DOHH2 (cell line): ENCODE measurements around the gene GOLGA6L10.
"Not testable (repeated sequence)": the region's sequence is repeated elsewhere in the genome, so short reads cannot be mapped to it uniquely, and the experiment has no call there.

ENCODE experiments used
- EZH2phosphoT487 ChIP-seq: fragments of 200-600 bp; sonication (generic); IDR thresholded peaks from 2 replicates; pipeline ENCODE4 v1.6.1; 2017; ENCODE audit warnings: borderline replicate concordance, mild to moderate bottlenecking, antibody characterized with exemption, low read length, moderate library complexity, mixed read lengths
- TF ChIP-seq, protein P1 (sequence below): fragments of 200-600 bp; sonication (generic); IDR thresholded peaks from one replicate; pipeline ENCODE4 v1.5.1; 2014; ENCODE audit warnings: antibody characterized with exemption, mild to moderate bottlenecking, low read depth, low read length; ENCODE audit not compliant: poor library complexity, severe bottlenecking

GRCh38 chr15:82360618-82361017, 11.3 kb upstream of the GOLGA6L10 start:
- TF ChIP-seq, protein P1, sequence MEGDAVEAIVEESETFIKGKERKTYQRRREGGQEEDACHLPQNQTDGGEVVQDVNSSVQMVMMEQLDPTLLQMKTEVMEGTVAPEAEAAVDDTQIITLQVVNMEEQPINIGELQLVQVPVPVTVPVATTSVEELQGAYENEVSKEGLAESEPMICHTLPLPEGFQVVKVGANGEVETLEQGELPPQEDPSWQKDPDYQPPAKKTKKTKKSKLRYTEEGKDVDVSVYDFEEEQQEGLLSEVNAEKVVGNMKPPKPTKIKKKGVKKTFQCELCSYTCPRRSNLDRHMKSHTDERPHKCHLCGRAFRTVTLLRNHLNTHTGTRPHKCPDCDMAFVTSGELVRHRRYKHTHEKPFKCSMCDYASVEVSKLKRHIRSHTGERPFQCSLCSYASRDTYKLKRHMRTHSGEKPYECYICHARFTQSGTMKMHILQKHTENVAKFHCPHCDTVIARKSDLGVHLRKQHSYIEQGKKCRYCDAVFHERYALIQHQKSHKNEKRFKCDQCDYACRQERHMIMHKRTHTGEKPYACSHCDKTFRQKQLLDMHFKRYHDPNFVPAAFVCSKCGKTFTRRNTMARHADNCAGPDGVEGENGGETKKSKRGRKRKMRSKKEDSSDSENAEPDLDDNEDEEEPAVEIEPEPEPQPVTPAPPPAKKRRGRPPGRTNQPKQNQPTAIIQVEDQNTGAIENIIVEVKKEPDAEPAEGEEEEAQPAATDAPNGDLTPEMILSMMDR = not testable (repeated sequence)
- not testable (repeated sequence) for TF ChIP-seq EZH2phosphoT487
